DOHH2 (cell line): Measurements from ENCODE around the gene C16orf96.

Experiments used
- H3F3A ChIP-seq: fragments of 200-600 bp; sonication (generic), shearing (Covaris generic); 2 replicates; pipeline ENCODE4 v1.6.0; 2016; ENCODE audit warnings: antibody characterized with exemption, mild to moderate bottlenecking; ENCODE audit not compliant: control insufficient read depth, insufficient read depth
- H3K27ac ChIP-seq: fragments of 200-600 bp; sonication (generic); 2 replicates; pipeline ENCODE4 v1.5.1; 2014; ENCODE audit warnings: low read depth, mild to moderate bottlenecking, low read length, moderate library complexity
- H3K27me3 ChIP-seq: fragments of 200-600 bp; sonication (generic); 2 replicates; pipeline ENCODE4 v1.6.1; 2014; ENCODE audit warnings: mild to moderate bottlenecking, low read length, mixed read lengths; ENCODE audit not compliant: control insufficient read depth
- H3K36me3 ChIP-seq: fragments of 200-600 bp; sonication (generic); 2 replicates; pipeline ENCODE4 v1.6.1; 2014; ENCODE audit warnings: mild to moderate bottlenecking, low read length, moderate library complexity, mixed read lengths; ENCODE audit not compliant: control insufficient read depth
- H3K4me1 ChIP-seq: fragments of 200-600 bp; sonication (generic); 2 replicates; pipeline ENCODE4 v1.6.1; 2014; ENCODE audit warnings: mild to moderate bottlenecking, low read length, mixed read lengths; ENCODE audit not compliant: control insufficient read depth
- H3K4me2 ChIP-seq: fragments of 200-600 bp; sonication (generic); 2 replicates; pipeline ENCODE4 v1.6.0; 2014; ENCODE audit warnings: mild to moderate bottlenecking, low read length, moderate library complexity
- H3K4me3 ChIP-seq: fragments of 200-600 bp; sonication (generic); 2 replicates; pipeline ENCODE4 v1.5.1; 2014; ENCODE audit warnings: mild to moderate bottlenecking, low read length, mixed read lengths
- H3K79me2 ChIP-seq: fragments of 200-600 bp; sonication (generic); 2 replicates; pipeline ENCODE4 v1.6.1; 2014; ENCODE audit warnings: mild to moderate bottlenecking, low read length, mixed read lengths; ENCODE audit not compliant: control insufficient read depth
- H3K9me2 ChIP-seq: fragments of 200-600 bp; sonication (generic); replicated peaks from 2 replicates; pipeline ENCODE4 v1.6.1; 2014; ENCODE audit warnings: mild to moderate bottlenecking, low read length, mixed read lengths; ENCODE audit not compliant: control insufficient read depth
- H3K9me3 ChIP-seq: fragments of 200-600 bp; sonication (generic); 2 replicates; pipeline ENCODE4 v1.6.1; 2014; ENCODE audit warnings: antibody characterized with exemption, low read length, mixed read lengths; ENCODE audit not compliant: control insufficient read depth, insufficient read depth
- H4K20me1 ChIP-seq: fragments of 200-600 bp; sonication (generic); 2 replicates; pipeline ENCODE4 v1.6.0; 2014; ENCODE audit warnings: low read depth, mild to moderate bottlenecking, antibody characterized with exemption, low read length, moderate library complexity; ENCODE audit not compliant: control insufficient read depth, insufficient read depth
- CTCF ChIP-seq: fragments of 200-600 bp; sonication (generic); IDR thresholded peaks from one replicate; pipeline ENCODE4 v1.5.1; 2014; ENCODE audit warnings: antibody characterized with exemption, mild to moderate bottlenecking, low read depth, low read length; ENCODE audit not compliant: poor library complexity, severe bottlenecking
- EZH2phosphoT487 ChIP-seq: fragments of 200-600 bp; sonication (generic); IDR thresholded peaks from 2 replicates; pipeline ENCODE4 v1.6.1; 2017; ENCODE audit warnings: borderline replicate concordance, mild to moderate bottlenecking, antibody characterized with exemption, low read length, moderate library complexity, mixed read lengths

Gene C16orf96

GRCh38 chr16:4564661-4565267 is 8.6 kb downstream of the C16orf96 start:
- no peaks in the 10 kb centered on the region for H3K36me3 ChIP-seq
- H3K9me2 ChIP-seq: no peaks in the 10 kb centered on the region
- no peak overlapping the region for H3K4me3 ChIP-seq
- no peak overlapping the region for H3K4me2 ChIP-seq
- H3K27me3 ChIP-seq: peaks cover 5% of the 10 kb centered on the region; the same call in 1 of the 2 replicates
- no peaks in the 10 kb centered on the region for H4K20me1 ChIP-seq
- TF ChIP-seq CTCF (no peak), EZH2phosphoT487 (no peak)
- H3K9me3 ChIP-seq: no peaks in the 10 kb centered on the region
- H3K79me2 ChIP-seq: no peaks in the 10 kb centered on the region
- H3F3A ChIP-seq: no peaks in the 10 kb centered on the region
- no peaks in the 10 kb centered on the region for H3K4me1 ChIP-seq
- H3K27ac ChIP-seq: no peak overlapping the region

- no peak for TF ChIP-seq EZH2phosphoT487
- no peak for TF ChIP-seq CTCF
- Histone ChIP-seq H3K27ac (no peak overlapping the region), H3K4me2 (no peak overlapping the region)
Measured at GRCh38 chr16:4566144-4566543, 10.0 kb downstream of the C16orf96 start.

GRCh38 chr16:4570086-4570485 is 13.9 kb downstream of the C16orf96 start:
- H3K9me2 ChIP-seq: no peaks in the 10 kb centered on the region
- H3K9me3 ChIP-seq: no peaks in the 10 kb centered on the region
- H3F3A ChIP-seq: no peaks in the 10 kb centered on the region
- H3K27ac ChIP-seq: no peak overlapping the region
- no peak for TF ChIP-seq EZH2phosphoT487
- no peak for TF ChIP-seq CTCF
- H4K20me1 ChIP-seq: no peaks in the 10 kb centered on the region
- H3K36me3 ChIP-seq: no peaks in the 10 kb centered on the region
- H3K27me3 ChIP-seq: peaks cover 14% of the 10 kb centered on the region
- no peaks in the 10 kb centered on the region for H3K4me1 ChIP-seq
- no peak overlapping the region for H3K4me2 ChIP-seq
- no peaks in the 10 kb centered on the region for H3K79me2 ChIP-seq
- no peak overlapping the region for H3K4me3 ChIP-seq

More at GRCh38 chr16:4566144-4566543, 10.0 kb downstream of the C16orf96 start:
- Histone ChIP-seq H3K27me3 (peaks cover 11% of the 10 kb centered on the region), H3K36me3 (no peaks in the 10 kb centered on the region), H3F3A (no peaks in the 10 kb centered on the region), H3K4me3 (no peak overlapping the region), H4K20me1 (no peaks in the 10 kb centered on the region), H3K9me2 (no peaks in the 10 kb centered on the region), H3K4me1 (no peaks in the 10 kb centered on the region), H3K9me3 (no peaks in the 10 kb centered on the region), H3K79me2 (no peaks in the 10 kb centered on the region)
